DOHH2 (cell line): ENCODE results near the gene HIGD2A.

Experiments
- CTCF ChIP-seq: fragments of 200-600 bp; sonication (generic); IDR thresholded peaks from one replicate; pipeline ENCODE4 v1.5.1; 2014; ENCODE audit warnings: antibody characterized with exemption, mild to moderate bottlenecking, low read depth, low read length; ENCODE audit not compliant: poor library complexity, severe bottlenecking
- EZH2phosphoT487 ChIP-seq: fragments of 200-600 bp; sonication (generic); IDR thresholded peaks from 2 replicates; pipeline ENCODE4 v1.6.1; 2017; ENCODE audit warnings: borderline replicate concordance, mild to moderate bottlenecking, antibody characterized with exemption, low read length, moderate library complexity, mixed read lengths

- TF ChIP-seq CTCF (no peak), EZH2phosphoT487 (no peak)
Observed at GRCh38 chr5:176362233-176362490, 26.4 kb upstream of the HIGD2A start.
